ENCODE measurements around the gene SMARCAL1.
"Not testable (repeated sequence)": the region's sequence is repeated elsewhere in the genome, so short reads cannot be mapped to it uniquely, and the experiment has no call there.

The SMARCAL1 gene

DNA sequence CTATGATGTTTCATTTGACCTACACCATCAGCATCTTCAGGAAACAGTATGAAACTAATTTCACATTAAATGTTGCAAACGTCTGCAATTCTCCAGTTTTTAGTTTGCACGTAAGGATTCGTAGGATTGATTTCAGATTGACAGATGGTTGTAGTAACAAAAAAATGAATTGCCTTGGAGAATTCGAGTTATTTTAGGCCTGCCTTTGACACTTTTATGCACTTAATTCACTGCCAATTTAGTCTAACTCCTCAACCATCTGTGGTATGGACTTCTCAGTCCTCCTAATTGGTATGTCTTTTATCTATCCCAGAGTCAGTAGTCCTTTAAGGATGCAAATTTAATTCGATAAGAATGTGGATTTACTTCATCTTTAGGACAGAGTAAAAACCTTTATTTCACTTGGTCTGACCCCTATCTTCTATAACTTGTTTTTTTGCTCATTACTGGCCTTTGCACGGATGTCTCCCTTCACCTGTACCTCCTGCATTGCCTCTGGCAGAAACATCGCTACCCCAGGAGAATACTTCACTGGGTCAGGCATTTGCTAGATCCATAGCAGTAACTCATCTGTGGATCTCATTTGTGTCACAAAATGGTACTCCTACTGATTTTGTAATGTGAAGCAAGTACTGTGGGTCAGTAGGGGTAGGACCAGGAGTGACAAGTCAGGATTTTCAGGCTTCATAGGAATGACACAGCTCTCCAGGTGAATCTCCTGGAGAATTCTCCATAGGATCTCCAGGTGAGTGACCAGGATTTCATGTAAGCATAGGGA lies 90.3 kb downstream of the SMARCAL1 start:
- DNase-seq (ENCODE audit: low spot score): no peak

DNA sequence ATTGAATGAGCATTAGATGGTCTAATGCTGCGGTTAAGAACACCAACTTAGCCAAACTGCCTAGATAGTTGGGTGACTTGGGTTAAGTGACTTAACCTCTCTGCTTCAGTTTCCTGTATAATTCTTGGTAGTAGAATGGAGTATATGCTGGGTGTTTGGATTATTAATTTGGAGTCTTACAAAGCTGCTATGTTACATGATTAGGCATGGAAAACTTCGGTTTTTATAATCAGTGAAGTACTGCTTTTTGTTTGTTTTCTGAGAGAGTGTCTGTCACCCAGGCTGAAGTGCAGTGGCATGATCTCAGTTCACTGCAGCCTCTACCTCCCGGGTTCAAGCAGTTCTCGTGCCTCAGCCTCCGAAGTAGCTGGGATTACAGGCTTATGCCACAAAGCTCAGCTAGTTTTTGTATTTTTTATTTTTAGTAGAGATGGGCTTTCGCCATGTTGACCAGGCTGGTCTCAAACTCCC lies 90.9 kb downstream of the SMARCAL1 start:
- no peak for DNase-seq (ENCODE audit: low spot score)

DNA sequence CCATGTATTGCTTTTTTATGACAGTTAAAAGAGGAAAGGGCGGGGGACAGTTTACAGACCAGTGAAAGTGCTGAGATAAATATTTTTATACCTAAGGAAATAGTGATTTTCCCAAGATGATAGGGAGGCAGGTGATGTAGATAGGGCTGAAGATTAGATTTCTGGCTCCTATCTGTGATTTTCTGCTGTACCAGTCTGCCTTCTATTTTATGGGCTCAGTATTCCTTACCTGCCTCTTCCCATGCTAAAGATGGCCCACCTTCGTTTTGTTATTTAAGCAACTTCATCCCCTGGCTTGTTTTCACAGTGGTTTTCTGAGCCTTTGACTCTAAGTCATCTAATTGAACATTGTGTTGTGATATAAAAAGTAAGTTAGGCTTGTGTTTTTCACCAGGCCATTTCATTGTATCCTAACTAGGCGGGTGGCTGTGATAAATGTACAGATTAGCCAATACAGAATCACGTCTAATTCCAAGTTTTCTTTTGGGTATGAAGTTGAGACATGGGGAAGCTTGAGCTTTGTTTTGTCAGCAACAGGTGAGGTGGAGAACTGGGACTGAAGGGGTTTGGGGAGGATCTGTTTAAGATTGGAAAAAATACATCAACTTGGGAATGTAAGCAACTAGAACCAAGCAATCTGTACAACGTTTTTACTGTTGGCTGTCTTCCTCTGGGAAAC lies 91.6 kb downstream of the SMARCAL1 start:
- no peak for DNase-seq (ENCODE audit: low spot score)

DNA sequence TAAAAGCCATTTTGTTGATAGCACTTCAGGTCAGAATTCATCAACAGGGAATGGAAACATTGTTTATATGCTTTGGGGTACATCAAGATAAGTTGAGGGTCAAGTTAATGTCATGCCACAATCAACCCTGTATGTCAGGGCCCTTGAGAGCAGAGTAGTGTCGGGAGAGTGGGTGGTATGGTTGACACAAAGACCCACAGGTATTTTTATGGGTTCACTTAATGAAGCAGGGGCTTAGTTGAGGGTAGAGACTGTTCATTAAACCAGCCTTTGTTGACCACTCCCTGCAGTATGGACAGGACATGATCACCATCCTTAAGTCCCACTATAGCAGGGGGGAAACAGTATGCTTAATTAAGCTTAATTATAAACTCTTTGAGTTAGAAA lies 92.1 kb downstream of the SMARCAL1 start:
- DNase-seq (ENCODE audit: low spot score): no peak

DNA sequence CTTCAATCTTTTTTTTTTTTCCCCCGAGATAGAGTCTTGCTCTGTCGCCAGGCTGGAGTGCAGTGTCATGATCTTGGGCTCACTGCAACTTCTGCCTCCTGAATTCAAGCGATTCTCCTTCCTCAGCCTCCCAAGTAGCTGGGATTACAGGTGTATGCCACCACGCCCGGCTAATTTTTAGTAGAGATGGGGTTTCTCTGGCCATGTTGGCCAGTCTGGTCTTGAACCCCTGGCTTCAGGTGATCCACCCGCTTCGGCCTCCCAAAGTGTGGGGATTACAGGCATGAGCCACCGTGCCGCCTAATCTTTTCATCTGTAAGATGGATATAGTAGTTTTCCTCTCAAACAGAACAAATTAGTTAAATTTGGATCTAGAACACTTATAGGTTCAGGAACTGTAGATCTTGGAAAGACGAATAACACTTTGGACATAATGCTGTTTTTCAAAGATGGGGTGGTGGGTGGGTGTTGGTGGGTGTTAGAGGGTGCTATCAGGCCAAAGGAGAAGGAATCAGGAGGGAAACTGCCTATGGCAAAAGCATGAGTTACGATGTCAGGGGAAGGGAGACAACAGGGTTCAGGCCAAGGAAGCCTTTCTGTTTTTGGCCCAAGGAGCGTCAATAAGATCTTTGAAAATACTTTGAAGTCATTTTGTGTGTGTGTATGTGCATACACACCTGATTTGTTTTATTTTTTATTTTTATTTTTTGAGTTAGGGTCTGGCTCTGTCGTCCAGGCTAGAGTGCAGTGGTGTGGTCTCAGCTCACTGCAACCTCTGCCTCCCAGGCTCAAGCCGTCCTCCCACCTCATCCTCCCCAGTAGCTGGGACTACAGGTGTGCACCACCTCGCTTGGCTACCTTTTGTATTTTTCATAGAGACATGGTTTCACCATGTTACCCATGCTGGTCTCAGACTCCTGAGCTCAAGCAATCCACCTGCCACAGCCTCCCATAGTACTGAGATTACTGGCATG lies 93.1 kb downstream of the SMARCAL1 start:
- no peak for DNase-seq (ENCODE audit: low spot score)

DNA sequence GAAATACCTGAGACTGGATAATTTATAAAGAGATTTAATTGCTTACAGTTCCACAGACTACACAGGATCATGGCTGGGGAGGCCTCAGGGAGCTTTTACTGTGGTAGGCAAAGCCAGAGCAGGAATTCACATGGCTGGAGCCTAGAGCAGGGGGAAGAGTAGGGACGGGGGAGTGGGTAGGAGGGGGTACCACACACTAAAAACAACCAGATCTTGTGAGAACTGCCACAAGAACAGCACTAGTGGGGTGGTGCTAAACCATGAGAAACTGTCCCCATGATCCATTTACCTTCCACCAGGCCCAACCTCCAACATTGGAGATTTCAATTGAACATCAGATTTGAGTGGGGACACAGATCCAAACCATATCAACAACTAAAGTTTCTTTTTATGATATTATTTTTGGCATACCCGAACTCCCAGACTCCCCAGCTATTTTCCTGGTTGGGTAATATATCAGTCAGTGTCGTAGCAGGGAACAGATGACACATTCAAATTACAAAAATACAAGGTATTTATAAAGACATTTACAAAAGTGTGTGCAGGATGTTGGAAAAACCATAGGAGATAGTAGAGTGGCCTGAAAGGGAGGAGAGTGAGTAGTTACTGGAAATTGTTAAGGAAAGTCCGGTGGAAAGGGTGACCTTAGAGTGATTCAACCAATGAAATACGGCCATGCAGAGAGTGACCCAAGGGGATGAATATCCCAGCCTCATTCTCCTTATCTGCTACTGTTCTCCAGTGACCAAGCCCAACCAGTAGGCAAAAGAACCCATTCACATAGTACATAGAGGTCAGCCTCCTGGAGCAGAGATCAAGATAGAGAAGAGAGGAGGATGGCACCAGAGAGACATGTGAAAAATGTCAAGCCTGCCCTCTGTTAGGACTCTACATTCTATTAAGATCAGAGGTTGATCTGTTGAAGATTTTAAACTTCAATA lies 95.2 kb downstream of the SMARCAL1 start:
- no peak for DNase-seq (ENCODE audit: low spot score)

DNA sequence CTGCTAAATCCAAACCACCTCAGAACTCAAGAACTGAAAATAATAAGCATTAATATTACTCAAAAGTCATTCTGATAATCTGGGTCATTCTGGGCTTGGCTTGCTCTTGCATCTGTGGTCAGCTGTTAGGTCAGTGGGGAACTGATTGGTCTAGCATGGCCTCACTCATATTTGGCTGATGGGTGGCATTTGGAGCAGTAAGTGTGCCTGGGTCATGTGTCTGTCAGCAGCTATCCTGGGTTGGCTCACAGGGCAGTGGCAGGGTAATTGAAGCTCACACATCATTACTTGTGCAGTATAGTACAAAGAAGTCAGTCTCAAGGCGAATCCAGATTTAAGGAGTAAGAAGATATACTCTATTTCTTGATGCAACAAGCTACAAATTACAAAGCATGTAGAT lies 95.9 kb downstream of the SMARCAL1 start:
- no peak for DNase-seq (ENCODE audit: low spot score)

DNA sequence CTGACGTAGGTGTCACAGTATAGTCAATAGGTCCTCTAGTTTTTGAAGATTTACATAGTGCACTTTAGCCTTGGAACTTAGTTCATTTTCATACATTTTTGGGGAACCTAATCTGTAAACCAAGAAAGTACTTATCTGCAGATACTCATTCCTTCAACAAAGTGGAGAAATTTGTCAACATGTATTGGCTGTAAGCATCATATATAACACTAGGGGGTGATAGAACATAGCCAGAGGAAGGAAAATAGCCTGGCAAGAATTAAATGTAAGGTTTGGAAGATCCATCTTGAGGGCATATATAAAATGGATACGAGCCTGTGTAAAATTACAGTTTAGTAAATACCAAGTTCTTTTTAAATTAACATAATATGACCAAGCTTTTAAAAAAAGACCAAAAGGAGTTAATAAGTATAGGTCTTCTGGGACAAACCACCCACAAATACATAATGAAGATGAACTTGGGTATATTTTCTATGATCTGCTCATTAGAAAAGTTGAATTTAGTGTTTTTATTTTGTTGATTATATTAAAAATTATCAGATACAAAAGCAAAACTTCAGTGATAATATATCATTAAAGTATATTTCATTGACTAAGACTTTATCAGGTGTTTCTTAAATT lies 104.6 kb downstream of the SMARCAL1 start:
- peak; percentile 33 for DNase-seq (ENCODE audit: low spot score)

DNA sequence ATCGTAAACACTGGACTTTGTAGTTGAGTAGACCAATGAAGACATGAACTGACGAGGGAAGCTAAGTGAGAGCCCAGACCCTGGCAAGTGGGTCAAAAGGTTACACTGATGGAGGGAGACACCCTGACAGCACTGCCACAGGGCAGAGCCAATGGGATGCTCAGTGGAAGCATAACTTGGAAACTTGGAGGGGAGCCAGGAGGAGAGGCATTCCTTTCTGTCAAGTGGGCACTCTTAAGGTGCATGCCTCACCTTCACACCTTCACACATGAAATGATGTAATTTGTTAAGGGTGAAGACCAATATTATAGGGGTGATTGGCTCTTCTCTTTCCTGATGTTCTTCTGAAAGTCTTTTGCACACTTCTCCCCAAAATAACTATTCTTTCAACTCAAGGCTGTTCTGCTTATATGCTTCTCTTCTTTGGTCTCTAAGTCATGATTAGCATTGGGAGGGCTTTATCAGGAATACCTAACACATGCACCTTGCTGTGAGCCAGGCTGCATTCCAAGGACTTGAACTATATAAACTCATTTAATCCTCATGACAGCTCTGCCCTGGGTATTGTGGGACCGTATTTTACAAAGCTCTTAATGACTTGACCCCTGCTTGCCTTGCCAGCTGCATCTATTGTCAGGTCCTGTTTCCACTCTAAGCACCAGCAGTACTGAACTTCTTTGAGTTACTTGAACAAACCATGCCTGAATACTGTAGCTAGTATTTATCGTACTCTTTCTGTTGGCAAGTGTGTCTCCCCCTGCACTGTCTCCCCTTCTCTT lies 105.4 kb downstream of the SMARCAL1 start:
- DNase-seq (ENCODE audit: low spot score): no peak

DNA sequence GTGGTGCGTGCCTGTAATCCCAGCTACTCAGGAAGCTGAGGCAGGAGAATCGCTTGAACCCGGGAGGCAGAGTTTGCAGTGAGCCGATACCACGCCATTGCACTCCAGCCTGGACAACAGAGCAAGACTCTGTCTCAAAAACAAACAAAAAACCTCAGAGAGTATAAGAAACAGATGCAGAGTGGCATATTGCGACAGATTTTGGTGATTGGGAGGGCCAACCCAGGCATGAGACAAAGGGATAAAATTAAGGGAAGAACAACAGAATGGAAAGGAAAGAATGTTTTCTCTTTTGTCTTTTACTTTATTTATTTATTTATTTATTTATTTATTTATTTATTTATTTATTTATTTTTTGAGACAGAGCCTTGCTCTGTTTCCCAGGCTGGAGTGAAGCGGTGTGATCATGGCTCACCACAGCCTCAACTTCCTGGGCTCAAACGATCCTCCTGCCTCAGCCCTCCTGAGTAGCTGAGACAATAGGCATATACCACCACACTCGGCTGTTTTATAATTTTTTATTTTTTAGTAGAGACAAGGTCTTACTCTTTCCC lies 106.4 kb downstream of the SMARCAL1 start:
- DNase-seq (ENCODE audit: low spot score): not testable (repeated sequence)

DNA sequence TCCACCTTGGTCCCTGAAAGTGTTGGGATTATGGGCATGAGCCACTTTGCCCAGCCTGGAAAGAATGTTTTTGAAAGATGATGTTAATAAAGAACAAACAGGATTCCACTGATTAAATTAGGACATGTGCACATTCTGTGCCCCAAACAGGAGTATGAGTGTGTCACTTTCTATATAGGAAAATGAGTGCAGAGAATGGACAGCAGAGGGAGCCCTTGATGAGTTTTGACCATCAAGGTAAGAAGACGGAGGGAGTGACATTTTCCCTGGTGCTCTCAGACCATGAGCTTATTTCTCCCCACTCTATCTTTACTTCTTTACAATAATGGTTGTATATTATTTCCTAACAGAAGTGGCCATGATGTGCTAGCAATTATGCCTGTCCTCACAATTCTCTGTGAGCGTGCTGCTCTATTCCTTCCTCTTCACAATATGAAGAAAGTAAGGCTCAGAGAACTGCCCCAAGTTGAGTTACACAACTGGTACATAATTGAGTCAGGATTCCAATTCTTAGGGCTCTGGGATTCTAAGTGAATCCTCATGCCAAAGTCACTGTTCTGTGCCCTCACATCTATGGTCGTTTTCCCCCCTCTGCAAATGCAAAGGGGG lies 107.0 kb downstream of the SMARCAL1 start:
- DNase-seq (ENCODE audit: low spot score): peak; percentile 59

DNA sequence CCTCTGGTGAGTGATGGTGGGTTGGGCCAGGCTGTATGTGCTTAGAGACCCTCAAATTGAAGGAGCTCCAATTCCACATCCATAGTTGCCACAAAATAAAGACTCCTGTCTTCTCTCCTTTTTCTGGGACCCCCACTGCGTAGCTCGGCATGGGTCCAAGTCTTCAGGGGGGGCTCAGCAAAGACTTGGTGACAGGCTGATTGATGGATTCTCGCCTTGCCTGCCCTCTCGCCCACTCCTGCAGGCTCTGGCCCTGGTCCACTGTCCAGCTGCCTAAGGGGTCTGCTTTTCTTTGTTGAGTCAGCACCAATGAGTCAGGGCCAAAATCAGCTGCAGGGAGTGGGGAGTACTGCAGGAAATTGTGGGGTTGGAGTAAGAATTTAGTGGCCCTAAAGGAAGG lies 107.8 kb downstream of the SMARCAL1 start:
- no peak for DNase-seq (ENCODE audit: low spot score)

DNA sequence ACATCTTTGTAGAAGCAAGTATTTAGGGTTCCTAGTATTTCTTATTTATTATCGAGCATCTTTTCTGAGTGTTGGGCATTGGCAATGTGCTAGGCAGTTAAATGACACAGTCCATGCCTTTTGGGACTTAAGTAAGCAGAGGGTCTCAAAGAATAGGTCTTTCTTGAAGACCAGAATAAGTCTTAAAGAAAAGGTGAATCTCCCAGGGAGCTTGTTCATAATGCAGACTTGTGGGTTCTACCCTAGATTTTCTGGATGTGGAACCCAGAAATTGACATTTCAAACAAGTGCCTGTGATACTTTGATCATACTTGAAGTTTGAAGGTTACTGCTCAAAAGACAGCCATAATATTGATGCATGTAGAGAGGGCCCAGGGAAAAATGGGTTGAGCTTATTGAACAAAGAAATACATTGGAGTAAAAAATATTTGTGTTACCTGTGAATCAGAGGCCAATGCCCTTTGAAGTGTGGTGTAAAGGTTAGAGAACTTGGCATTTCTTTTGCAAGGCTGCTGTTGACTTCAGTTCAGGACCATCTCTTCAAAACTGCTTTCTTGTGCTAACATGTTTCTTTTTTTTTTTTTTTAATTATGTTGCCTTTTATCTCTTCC lies 110.7 kb downstream of the SMARCAL1 start:
- DNase-seq (ENCODE audit: low spot score): no peak

DNA sequence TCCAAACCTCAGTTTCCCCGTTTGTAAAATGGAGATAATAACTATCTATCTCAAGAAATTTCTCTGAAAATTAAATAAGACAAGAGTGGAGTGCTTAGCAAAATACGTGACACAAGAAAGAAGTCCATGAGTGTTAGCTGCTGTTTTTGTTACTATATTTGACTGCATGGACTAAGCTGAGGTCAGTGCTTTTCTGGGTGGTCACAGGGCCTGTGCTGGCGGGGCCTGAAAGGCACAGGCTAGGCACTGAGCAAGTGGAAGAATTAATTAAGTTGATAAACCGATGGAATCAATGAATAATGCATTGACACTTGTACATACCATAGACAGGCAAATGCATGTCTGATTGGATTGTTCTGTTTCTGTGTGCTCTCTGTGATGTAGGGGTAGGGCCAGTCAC lies 113.7 kb downstream of the SMARCAL1 start:
- no peak for DNase-seq (ENCODE audit: low spot score)

DNA sequence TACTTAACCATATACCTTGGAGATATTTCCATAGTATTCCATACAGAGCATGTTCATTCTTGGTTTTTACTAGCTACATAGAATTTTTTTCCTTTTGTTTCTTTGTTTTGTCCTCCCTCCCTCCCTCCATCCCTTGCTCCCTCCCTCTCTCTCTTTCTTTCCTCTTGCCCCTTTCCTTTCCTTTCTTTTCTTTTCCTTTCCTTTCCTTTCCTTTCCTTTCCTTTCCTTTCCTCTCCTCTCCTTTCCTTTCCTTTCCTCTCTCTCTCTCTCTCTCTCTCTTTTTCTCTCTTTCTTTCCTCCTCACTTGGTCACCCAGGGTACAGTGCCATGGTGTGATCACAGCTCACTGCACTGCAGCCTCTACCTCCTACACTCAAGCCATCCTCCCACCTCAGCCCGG lies 114.7 kb downstream of the SMARCAL1 start:
- DNase-seq (ENCODE audit: low spot score): no peak

DNA sequence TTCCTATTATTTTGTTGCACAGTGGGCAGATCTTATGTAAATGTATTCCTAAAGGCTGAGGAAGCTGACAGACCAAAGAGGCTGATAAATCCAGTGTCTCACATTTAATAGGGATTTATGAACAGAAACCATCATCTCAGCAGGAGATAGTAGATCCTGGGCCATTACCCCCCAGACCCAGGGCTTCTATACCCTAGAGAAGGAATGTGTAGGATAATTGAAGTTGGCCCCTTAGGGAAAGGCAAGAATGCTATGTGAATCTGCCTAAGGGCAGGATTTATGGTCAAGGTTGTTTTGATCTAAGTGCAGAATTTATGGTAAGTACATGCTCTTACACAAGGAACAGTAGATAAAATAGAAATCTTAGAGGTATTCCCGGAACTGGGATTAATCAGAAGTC lies 115.3 kb downstream of the SMARCAL1 start:
- DNase-seq (ENCODE audit: low spot score): no peak

DNA sequence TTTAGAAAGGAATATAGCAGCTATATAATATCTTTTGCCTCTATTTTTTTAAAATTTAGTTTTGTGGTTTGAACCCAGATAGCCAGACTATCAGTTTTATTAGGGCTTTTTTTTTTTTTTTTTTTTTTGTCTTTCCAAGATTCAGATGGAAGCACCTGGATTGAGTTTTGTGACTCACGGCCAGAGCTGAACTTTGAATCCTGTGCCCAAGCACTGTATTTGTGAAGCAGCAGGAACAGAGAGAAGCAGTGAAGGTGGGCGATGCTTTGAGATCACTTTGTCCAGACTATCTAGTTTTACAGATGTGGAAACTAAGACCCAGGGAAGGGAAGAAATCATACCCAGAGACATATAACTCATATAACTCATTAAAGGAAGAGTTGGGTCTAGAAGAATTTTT lies 120.3 kb downstream of the SMARCAL1 start:
- no peak for DNase-seq (ENCODE audit: low spot score)

Measured in putamen (tissue), 1 donor.